ENCODE measurements around the gene VPS41.

VPS41 gene

GRCh38 chr7:38953227-38953626, 44.2 kb upstream of the VPS41 start (continued):
- TF ChIP-seq ZNF394 (tag by site-specific recombination; IDR thresholded peaks at IDR 0.05; ENCODE audit: borderline replicate concordance) = no peak
- no peak for TF ChIP-seq ZNF830 (tag by site-specific recombination; IDR thresholded peaks at IDR 0.05; ENCODE audit: low read depth)
- TF ChIP-seq, protein P1, sequence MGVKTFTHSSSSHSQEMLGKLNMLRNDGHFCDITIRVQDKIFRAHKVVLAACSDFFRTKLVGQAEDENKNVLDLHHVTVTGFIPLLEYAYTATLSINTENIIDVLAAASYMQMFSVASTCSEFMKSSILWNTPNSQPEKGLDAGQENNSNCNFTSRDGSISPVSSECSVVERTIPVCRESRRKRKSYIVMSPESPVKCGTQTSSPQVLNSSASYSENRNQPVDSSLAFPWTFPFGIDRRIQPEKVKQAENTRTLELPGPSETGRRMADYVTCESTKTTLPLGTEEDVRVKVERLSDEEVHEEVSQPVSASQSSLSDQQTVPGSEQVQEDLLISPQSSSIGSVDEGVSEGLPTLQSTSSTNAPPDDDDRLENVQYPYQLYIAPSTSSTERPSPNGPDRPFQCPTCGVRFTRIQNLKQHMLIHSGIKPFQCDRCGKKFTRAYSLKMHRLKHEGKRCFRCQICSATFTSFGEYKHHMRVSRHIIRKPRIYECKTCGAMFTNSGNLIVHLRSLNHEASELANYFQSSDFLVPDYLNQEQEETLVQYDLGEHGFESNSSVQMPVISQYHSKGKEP (tag by site-specific recombination; IDR thresholded peaks at IDR 0.05) = no peak
- TF ChIP-seq, protein P2, sequence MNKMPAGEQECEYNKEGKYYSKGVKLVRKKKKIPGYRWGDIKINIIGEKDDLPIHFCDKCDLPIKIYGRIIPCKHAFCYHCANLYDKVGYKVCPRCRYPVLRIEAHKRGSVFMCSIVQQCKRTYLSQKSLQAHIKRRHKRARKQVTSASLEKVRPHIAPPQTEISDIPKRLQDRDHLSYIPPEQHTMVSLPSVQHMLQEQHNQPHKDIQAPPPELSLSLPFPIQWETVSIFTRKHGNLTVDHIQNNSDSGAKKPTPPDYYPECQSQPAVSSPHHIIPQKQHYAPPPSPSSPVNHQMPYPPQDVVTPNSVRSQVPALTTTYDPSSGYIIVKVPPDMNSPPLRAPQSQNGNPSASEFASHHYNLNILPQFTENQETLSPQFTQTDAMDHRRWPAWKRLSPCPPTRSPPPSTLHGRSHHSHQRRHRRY (tag by site-specific recombination; IDR thresholded peaks at IDR 0.05) = no peak
- no peak for TF ChIP-seq WT1 (tag by site-specific recombination; IDR thresholded peaks at IDR 0.05)
- TF ChIP-seq ZNF133 (tag by site-specific recombination; IDR thresholded peaks at IDR 0.05) = no peak
- TF ChIP-seq ZNF350 (tag by site-specific recombination; IDR thresholded peaks at IDR 0.05) = no peak

DNA sequence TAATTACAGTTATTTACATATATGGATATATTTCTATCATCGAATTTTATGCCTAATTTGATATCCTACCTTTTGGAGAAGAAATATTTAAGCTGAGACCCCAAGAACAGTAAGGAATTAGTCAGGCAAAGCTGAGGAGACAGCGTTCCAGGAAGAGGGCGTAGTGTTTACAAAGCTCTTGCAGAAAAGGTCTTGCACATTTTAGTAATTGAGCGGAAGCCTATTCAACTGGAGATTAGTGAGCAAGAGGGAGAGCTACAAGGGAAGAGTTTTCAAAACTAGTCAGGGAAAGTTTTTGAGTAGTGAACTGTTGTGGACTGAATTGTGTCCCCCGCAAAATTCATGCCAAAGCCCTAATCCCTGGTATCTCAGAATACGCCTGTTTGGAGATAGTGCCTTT, 42.2 kb upstream of the VPS41 start:
- H3K4me1 ChIP-seq (ENCODE audit: control insufficient read depth, insufficient read depth, low read length) = no peaks in the 10 kb centered on the region
- CTCF ChIA-PET = interaction anchor here (1.1 kb wide), 1 partner anchor 12 kb away, joined by 6 read pairs; no protein-coding TSS in a partner anchor
- POLR2A ChIA-PET = no interaction called here
- H3K9me3 ChIP-seq (ENCODE audit: control insufficient read depth, insufficient read depth, low read depth, low read length) = no peaks in the 10 kb centered on the region
- H3K36me3 ChIP-seq (ENCODE audit: control insufficient read depth in 2 of 2, insufficient read depth in 1 of 2, low read length in 2 of 2) = no peaks in the 10 kb centered on the region
- no peak overlapping the region for H3K4me3 ChIP-seq (ENCODE audit: low read depth, low read length)
- TF ChIP-seq, protein P3, sequence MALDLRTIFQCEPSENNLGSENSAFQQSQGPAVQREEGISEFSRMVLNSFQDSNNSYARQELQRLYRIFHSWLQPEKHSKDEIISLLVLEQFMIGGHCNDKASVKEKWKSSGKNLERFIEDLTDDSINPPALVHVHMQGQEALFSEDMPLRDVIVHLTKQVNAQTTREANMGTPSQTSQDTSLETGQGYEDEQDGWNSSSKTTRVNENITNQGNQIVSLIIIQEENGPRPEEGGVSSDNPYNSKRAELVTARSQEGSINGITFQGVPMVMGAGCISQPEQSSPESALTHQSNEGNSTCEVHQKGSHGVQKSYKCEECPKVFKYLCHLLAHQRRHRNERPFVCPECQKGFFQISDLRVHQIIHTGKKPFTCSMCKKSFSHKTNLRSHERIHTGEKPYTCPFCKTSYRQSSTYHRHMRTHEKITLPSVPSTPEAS (tag by site-specific recombination; IDR thresholded peaks at IDR 0.05) = no peak
- TF ChIP-seq ZNF514 (tag by site-specific recombination; IDR thresholded peaks at IDR 0.05) (no peak), ZNF670 (tag by site-specific recombination; IDR thresholded peaks at IDR 0.05; ENCODE audit: low read depth) (no peak), ZNF248 (tag by site-specific recombination; IDR thresholded peaks at IDR 0.05) (no peak), ZBTB11 (tag by site-specific recombination; conservative IDR thresholded peaks at IDR 0.05; ENCODE audit: low read depth) (no peak), ZNF324 (tag by site-specific recombination; IDR thresholded peaks at IDR 0.05) (no peak), ZNF148 (tag by site-specific recombination; IDR thresholded peaks at IDR 0.05; ENCODE audit: borderline replicate concordance) (no peak)
- TF ChIP-seq, protein P4, sequence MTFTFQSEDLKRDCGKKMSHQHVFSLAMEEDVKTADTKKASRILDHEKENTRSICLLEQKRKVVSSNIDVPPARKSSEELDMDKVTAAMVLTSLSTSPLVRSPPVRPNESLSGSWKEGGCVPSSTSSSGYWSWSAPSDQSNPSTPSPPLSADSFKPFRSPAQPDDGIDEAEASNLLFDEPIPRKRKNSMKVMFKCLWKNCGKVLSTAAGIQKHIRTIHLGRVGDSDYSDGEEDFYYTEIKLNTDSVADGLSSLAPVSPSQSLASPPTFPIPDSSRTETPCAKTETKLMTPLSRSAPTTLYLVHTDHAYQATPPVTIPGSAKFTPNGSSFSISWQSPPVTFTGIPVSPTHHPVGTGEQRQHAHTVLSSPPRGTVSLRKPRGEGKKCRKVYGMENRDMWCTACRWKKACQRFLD (tag by site-specific recombination; IDR thresholded peaks at IDR 0.05) = no peak
- H3K27ac ChIP-seq (ENCODE audit: extremely low read depth, low read depth, low read length) = no peak overlapping the region

Data from HEK293 (cell line).